GM18951 (cell line): ENCODE measurements around the gene PLEKHA8.

Experiments used
- POLR2A ChIP-seq: IDR thresholded peaks from 4 replicates; pipeline ENCODE4 v1.6.1; 2011; ENCODE audit warnings: mild to moderate bottlenecking; ENCODE audit not compliant: insufficient read length, insufficient read depth; ENCODE audit errors: extremely low read depth
- in situ Hi-C: fragments of 300-500 bp; cut with MboI; formaldehyde crosslinking; loops from one replicate; pipeline ENCODE4 v1.12.0; 2022; ENCODE audit warnings: low sequenced_read_pairs, mixed read lengths, inconsistent platforms; ENCODE audit not compliant: unreplicated experiment

Gene PLEKHA8

GRCh38 chr7:30062587-30062986 lies 34.4 kb downstream of the PLEKHA8 start:
- TF ChIP-seq POLR2A: no peak
- in situ Hi-C loops: no loop called here

- TF ChIP-seq POLR2A: no peak
- in situ Hi-C loops: no loop called here
Measured at GRCh38 chr7:30065746-30066145, 37.5 kb downstream of the PLEKHA8 start.

GRCh38 chr7:30066687-30067086 lies 38.5 kb downstream of the PLEKHA8 start:
- no peak for TF ChIP-seq POLR2A
- in situ Hi-C loops: no loop called here

- no peak for TF ChIP-seq POLR2A
- in situ Hi-C loops: no loop called here
Measured at GRCh38 chr7:30068117-30068516, 39.9 kb downstream of the PLEKHA8 start.

GRCh38 chr7:30069096-30069867 lies 41.1 kb downstream of the PLEKHA8 start:
- no peak for TF ChIP-seq POLR2A
- in situ Hi-C loops: no loop called here

GRCh38 chr7:30070052-30070451 lies 41.8 kb downstream of the PLEKHA8 start:
- in situ Hi-C loops: no loop called here
- TF ChIP-seq POLR2A: no peak

GRCh38 chr7:30072735-30073134 lies 44.5 kb downstream of the PLEKHA8 start:
- in situ Hi-C loops: no loop called here

GRCh38 chr7:30074422-30075030 lies 46.3 kb downstream of the PLEKHA8 start:
- TF ChIP-seq POLR2A: no peak
- in situ Hi-C loops: no loop called here

More at GRCh38 chr7:30072735-30073134, 44.5 kb downstream of the PLEKHA8 start:
- TF ChIP-seq POLR2A: no peak

- TF ChIP-seq POLR2A: no peak
- in situ Hi-C loops: no loop called here
Measured at GRCh38 chr7:30076411-30076810, 48.2 kb downstream of the PLEKHA8 start.

- no peak for TF ChIP-seq POLR2A
- in situ Hi-C loops: no loop called here
Measured at GRCh38 chr7:30078280-30078679, 50.1 kb downstream of the PLEKHA8 start.

GRCh38 chr7:30079880-30080279 lies 51.7 kb downstream of the PLEKHA8 start:
- in situ Hi-C loops: no loop called here
- TF ChIP-seq POLR2A: no peak

GRCh38 chr7:30080818-30081217 lies 52.6 kb downstream of the PLEKHA8 start:
- TF ChIP-seq POLR2A: no peak
- in situ Hi-C loops: no loop called here

- TF ChIP-seq POLR2A: no peak
- in situ Hi-C loops: no loop called here
Measured at GRCh38 chr7:30082686-30083085, 54.5 kb downstream of the PLEKHA8 start.

GRCh38 chr7:30083334-30083733 lies 55.1 kb downstream of the PLEKHA8 start:
- in situ Hi-C loops: no loop called here
- TF ChIP-seq POLR2A: no peak
